ENCODE measurements around the gene TIGD1.

GRCh38 chr2:232516551-232516950 is 33.8 kb downstream of the TIGD1 start:
- TF ChIP-seq ZC3H10 (CRISPR knock-in tag; IDR thresholded peaks at IDR 0.05) (no peak), ZNF70 (CRISPR knock-in tag; IDR thresholded peaks at IDR 0.05) (no peak), ZFP30 (CRISPR knock-in tag; IDR thresholded peaks at IDR 0.05) (no peak), SNAI2 (CRISPR knock-in tag; IDR thresholded peaks at IDR 0.05) (no peak)

All from SK-N-SH treated with all-trans-retinoic acid at 6 μM for 48 hours (cell line).